ENCODE measurements around the gene KLHL34. TPM values are rescaled to one million over a fixed set of nuclear protein-coding genes. Genes with fewer than 3 reads are reported as not detected.

Gene KLHL34
- total and polyA plus RNA-seq, 7 donors: 0.28 to 1.5 (median 1.2) TPM; not detected in 3

- Histone ChIP-seq H3K9me3 (no peaks in the 10 kb centered on the region), H3K27ac (no peak overlapping the region), H3K27me3 (no peaks in the 10 kb centered on the region), H3K4me1 (no peaks in the 10 kb centered on the region), H3K4me3 (no peak overlapping the region), H3K36me3 (no peaks in the 10 kb centered on the region)
- no peak for DNase-seq
- TF ChIP-seq POLR2A (IDR thresholded peaks at IDR 0.05) (no peak), POLR2AphosphoS5 (IDR thresholded peaks at IDR 0.05) (no peak), EP300 (IDR thresholded peaks at IDR 0.05) (no peak), CTCF (IDR thresholded peaks at IDR 0.05) (no peak)
- intact Hi-C loops (cut with DNase I): no loop called here
Measured at GRCh38 chrX:21645431-21645830, 12.7 kb downstream of the KLHL34 start.

GRCh38 chrX:21639775-21640174 is 18.4 kb downstream of the KLHL34 start:
- intact Hi-C loops (cut with DNase I): no loop called here
- Histone ChIP-seq H3K4me1 (no peaks in the 10 kb centered on the region), H3K27ac (no peak overlapping the region), H3K27me3 (no peaks in the 10 kb centered on the region), H3K36me3 (no peaks in the 10 kb centered on the region), H3K4me3 (no peak overlapping the region), H3K9me3 (no peaks in the 10 kb centered on the region)
- TF ChIP-seq POLR2A (IDR thresholded peaks at IDR 0.05) (no peak), POLR2AphosphoS5 (IDR thresholded peaks at IDR 0.05) (no peak), EP300 (IDR thresholded peaks at IDR 0.05) (no peak), CTCF (IDR thresholded peaks at IDR 0.05) (no peak)
- WGBS, 2 donors: 89 to 90% methylated on average over 3 of the region's 3 CpGs
- no peak for DNase-seq

- Histone ChIP-seq H3K4me1 (no peaks in the 10 kb centered on the region), H3K27me3 (no peaks in the 10 kb centered on the region), H3K4me3 (no peak overlapping the region), H3K27ac (no peak overlapping the region), H3K9me3 (no peaks in the 10 kb centered on the region), H3K36me3 (no peaks in the 10 kb centered on the region)
- DNase-seq: no peak
- TF ChIP-seq EP300 (IDR thresholded peaks at IDR 0.05): no peak
- no peak for TF ChIP-seq CTCF (IDR thresholded peaks at IDR 0.05)
- no peak for TF ChIP-seq POLR2AphosphoS5 (IDR thresholded peaks at IDR 0.05)
- TF ChIP-seq POLR2A (IDR thresholded peaks at IDR 0.05): no peak
- WGBS, 2 donors: 93 to 97% methylated on average over 2 of the region's 2 CpGs
- intact Hi-C loops (cut with DNase I): no loop called here
Measured at GRCh38 chrX:21638311-21638710, 19.8 kb downstream of the KLHL34 start.

GRCh38 chrX:21632027-21632426 is 26.1 kb downstream of the KLHL34 start:
- Histone ChIP-seq H3K36me3 (no peaks in the 10 kb centered on the region), H3K9me3 (no peaks in the 10 kb centered on the region), H3K27ac (no peak overlapping the region), H3K4me1 (no peaks in the 10 kb centered on the region), H3K4me3 (no peak overlapping the region), H3K27me3 (no peaks in the 10 kb centered on the region)
- 67 to 73% methylated on average over 2 of the region's 2 CpGs for WGBS, 2 donors
- TF ChIP-seq CTCF (IDR thresholded peaks at IDR 0.05) (no peak), POLR2A (IDR thresholded peaks at IDR 0.05) (no peak), POLR2AphosphoS5 (IDR thresholded peaks at IDR 0.05) (no peak), EP300 (IDR thresholded peaks at IDR 0.05) (no peak)
- DNase-seq: no peak
- intact Hi-C loops (cut with DNase I): no loop called here

GRCh38 chrX:21623778-21624501 is 34.2 kb downstream of the KLHL34 start:
- no peaks in the 10 kb centered on the region for H3K9me3 ChIP-seq
- no peaks in the 10 kb centered on the region for H3K27me3 ChIP-seq
- H3K4me3 ChIP-seq: no peak overlapping the region
- no peak for DNase-seq
- intact Hi-C loops (cut with DNase I): no loop called here
- no peaks in the 10 kb centered on the region for H3K4me1 ChIP-seq
- no peak overlapping the region for H3K27ac ChIP-seq
- TF ChIP-seq POLR2A (IDR thresholded peaks at IDR 0.05) (no peak), POLR2AphosphoS5 (IDR thresholded peaks at IDR 0.05) (no peak), EP300 (IDR thresholded peaks at IDR 0.05) (no peak), CTCF (IDR thresholded peaks at IDR 0.05) (no peak)
- H3K36me3 ChIP-seq: no peaks in the 10 kb centered on the region

Data from sigmoid colon (tissue), 7 donors.